CD4-positive, CD25-positive, alpha-beta regulatory T cell (primary cell): ENCODE measurements around the gene STMND1. TPM values are rescaled to one million over a fixed set of nuclear protein-coding genes. Genes with fewer than 3 reads are reported as not detected.

ENCODE experiments used
- ATAC-seq, 2 donors: fragments of 150-1000 bp; cut with Tn5 transposase; one replicate each; pipeline ENCODE4 v1.10.0; 2021; ENCODE audit warnings: low read depth in 2 of 2, moderate number of reproducible peaks in 2 of 2, moderate library complexity in 1 of 2
- DNase-seq, 3 donors: peaks; one replicate each; pipeline versions ENCODE4 v3.0.0 to v3.0.0-alpha.2; 2012 to 2022; ENCODE audit warnings: mixed read lengths in 1 of 3
- H3K27ac ChIP-seq: one replicate; pipeline ENCODE4 v1.7.0; 2013; ENCODE audit warnings: mild to moderate bottlenecking, low read length; ENCODE audit not compliant: insufficient read depth, poor library complexity, severe bottlenecking
- H3K27me3 ChIP-seq: one replicate; pipeline ENCODE4 v1.7.0; 2013; ENCODE audit warnings: low read length; ENCODE audit not compliant: control insufficient read depth, insufficient read depth
- H3K36me3 ChIP-seq: one replicate; pipeline ENCODE4 v1.7.0; 2013; ENCODE audit warnings: mild to moderate bottlenecking, low read length, moderate library complexity; ENCODE audit not compliant: control insufficient read depth, insufficient read depth
- H3K4me1 ChIP-seq: 2 replicates; pipeline ENCODE4 v1.7.0; 2013; ENCODE audit warnings: mild to moderate bottlenecking, low read length; ENCODE audit not compliant: insufficient read depth, control insufficient read depth, poor library complexity, severe bottlenecking
- H3K4me3 ChIP-seq: one replicate; pipeline ENCODE4 v1.7.0; 2013; ENCODE audit warnings: low read depth, mild to moderate bottlenecking, low read length, moderate library complexity
- H3K9me3 ChIP-seq, 2 experiments: 1 replicate in 1 of 2; 2 replicates in 1 of 2; pipeline ENCODE4 v1.7.0; 2013; ENCODE audit warnings: low read length in 2 of 2, mild to moderate bottlenecking in 1 of 2, moderate library complexity in 1 of 2; ENCODE audit not compliant: control insufficient read depth in 2 of 2
- H3K27ac Mint-ChIP-seq, 3 donors: one replicate each; pipeline ENCODE4 v1.8.0; 2020 to 2022; ENCODE audit warnings: mild to moderate bottlenecking in 3 of 3, mixed read lengths in 3 of 3, moderate library complexity in 2 of 3
- H3K27me3 Mint-ChIP-seq: one replicate; pipeline ENCODE4 v1.8.0; 2022; ENCODE audit warnings: mild to moderate bottlenecking, mixed read lengths
- H3K36me3 Mint-ChIP-seq: one replicate; pipeline ENCODE4 v1.8.0; 2020; ENCODE audit warnings: mixed read lengths
- H3K4me1 Mint-ChIP-seq, 4 donors: one replicate each; pipeline ENCODE4 v1.8.0; 2020 to 2022; ENCODE audit warnings: mixed read lengths in 4 of 4, mild to moderate bottlenecking in 1 of 4
- H3K4me3 Mint-ChIP-seq, 4 donors: one replicate each; pipeline ENCODE4 v1.8.0; 2020 to 2022; ENCODE audit warnings: mild to moderate bottlenecking in 4 of 4, mixed read lengths in 4 of 4, moderate library complexity in 3 of 4
- H3K9me3 Mint-ChIP-seq, 7 donors: one replicate each; pipeline ENCODE4 v1.8.0; 2020 to 2022; ENCODE audit warnings: mixed read lengths in 7 of 7, mild to moderate bottlenecking in 3 of 7, moderate library complexity in 2 of 7
- polyA plus RNA-seq, 4 donors: library from polyadenylated mRNA; unstranded; fragments of 300-500 nt; fragmentation: Illumina TruSeq; gene quantifications; one replicate each; pipeline ENCODE4 v1.2.3, GENCODE V29; 2021
- total RNA-seq: library from RNA; stranded (reverse); gene quantifications from one replicate; pipeline ENCODE4 v1.2.3, GENCODE V29; 2022

Gene STMND1
- total and polyA plus RNA-seq, 5 donors from 2014 or later: not detected

GRCh38 chr6:17165383-17165782 is 63.5 kb downstream of the STMND1 start:
- Mint-ChIP-seq H3K36me3 (no peaks in the 10 kb centered on the region), H3K9me3 (peaks cover 0 to 3% (median 0%) of the 10 kb centered on the region in 7 donors), H3K27ac (no peak overlapping the region), H3K4me3 (peak overlapping the region in 1 of 4 donors; percentile 10), H3K27me3 (peaks cover 20% of the 10 kb centered on the region), H3K4me1 (no peaks in the 10 kb centered on the region)
- no peak for DNase-seq
- Histone ChIP-seq H3K27ac (no peak overlapping the region), H3K4me1 (no peaks in the 10 kb centered on the region), H3K27me3 (peaks cover 4% of the 10 kb centered on the region), H3K36me3 (no peaks in the 10 kb centered on the region), H3K9me3 (no peaks in the 10 kb centered on the region), H3K4me3 (no peak overlapping the region)
- ATAC-seq: no peak

GRCh38 chr6:17167327-17167979 is 65.6 kb downstream of the STMND1 start:
- Histone ChIP-seq H3K9me3 (no peaks in the 10 kb centered on the region), H3K27me3 (no peaks in the 10 kb centered on the region), H3K4me3 (no peak overlapping the region), H3K4me1 (no peaks in the 10 kb centered on the region), H3K27ac (no peak overlapping the region), H3K36me3 (no peaks in the 10 kb centered on the region)
- peaks cover 5% of the 10 kb centered on the region for H3K27me3 Mint-ChIP-seq
- no peak overlapping the region for H3K4me3 Mint-ChIP-seq
- no peak overlapping the region for H3K27ac Mint-ChIP-seq
- H3K36me3 Mint-ChIP-seq: no peaks in the 10 kb centered on the region
- DNase-seq (no peak), ATAC-seq (no peak)
- no peaks in the 10 kb centered on the region for H3K4me1 Mint-ChIP-seq
- peaks cover 0 to 3% (median 0%) of the 10 kb centered on the region in 7 donors for H3K9me3 Mint-ChIP-seq

- Histone ChIP-seq H3K27ac (no peak overlapping the region), H3K4me3 (no peak overlapping the region), H3K4me1 (no peaks in the 10 kb centered on the region), H3K27me3 (no peaks in the 10 kb centered on the region), H3K9me3 (no peaks in the 10 kb centered on the region), H3K36me3 (no peaks in the 10 kb centered on the region)
- Mint-ChIP-seq H3K27ac (no peak overlapping the region), H3K4me1 (no peaks in the 10 kb centered on the region), H3K4me3 (no peak overlapping the region), H3K9me3 (peaks cover 0 to 1% (median 0%) of the 10 kb centered on the region in 7 donors), H3K27me3 (peaks cover 5% of the 10 kb centered on the region), H3K36me3 (no peaks in the 10 kb centered on the region)
- ATAC-seq (no peak), DNase-seq (no peak)
These were observed 67.4 kb downstream of the STMND1 start for GRCh38 chr6:17169291-17169690.

DNA sequence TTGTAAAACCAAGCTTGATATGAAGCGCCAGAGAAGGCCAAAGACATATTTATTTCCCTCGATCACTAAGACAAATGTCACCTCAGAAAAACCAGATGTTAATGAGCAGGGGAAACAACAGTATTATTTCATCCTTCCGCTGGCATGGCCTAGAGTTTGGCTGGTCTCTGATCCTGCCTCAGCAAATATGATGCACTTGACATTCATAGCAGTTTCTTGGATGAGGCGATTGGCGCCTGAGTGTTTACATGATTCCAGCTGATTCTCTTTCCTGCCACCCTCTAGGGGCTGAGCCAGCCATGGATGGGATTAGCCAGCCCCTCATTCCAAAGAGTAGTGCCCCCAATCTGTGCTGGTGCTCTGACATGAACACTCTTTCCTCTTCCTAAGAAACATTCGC is 67.9 kb downstream of the STMND1 start:
- Mint-ChIP-seq H3K9me3 (peaks cover 0 to 1% (median 0%) of the 10 kb centered on the region in 7 donors), H3K27me3 (peaks cover 2% of the 10 kb centered on the region), H3K4me1 (no peaks in the 10 kb centered on the region), H3K36me3 (no peaks in the 10 kb centered on the region), H3K4me3 (no peak overlapping the region), H3K27ac (no peak overlapping the region)
- no peaks in the 10 kb centered on the region for H3K9me3 ChIP-seq
- DNase-seq (no peak), ATAC-seq (no peak)
- no peak overlapping the region for H3K4me3 ChIP-seq
- H3K36me3 ChIP-seq: no peaks in the 10 kb centered on the region
- no peak overlapping the region for H3K27ac ChIP-seq
- no peaks in the 10 kb centered on the region for H3K27me3 ChIP-seq
- no peaks in the 10 kb centered on the region for H3K4me1 ChIP-seq

DNA sequence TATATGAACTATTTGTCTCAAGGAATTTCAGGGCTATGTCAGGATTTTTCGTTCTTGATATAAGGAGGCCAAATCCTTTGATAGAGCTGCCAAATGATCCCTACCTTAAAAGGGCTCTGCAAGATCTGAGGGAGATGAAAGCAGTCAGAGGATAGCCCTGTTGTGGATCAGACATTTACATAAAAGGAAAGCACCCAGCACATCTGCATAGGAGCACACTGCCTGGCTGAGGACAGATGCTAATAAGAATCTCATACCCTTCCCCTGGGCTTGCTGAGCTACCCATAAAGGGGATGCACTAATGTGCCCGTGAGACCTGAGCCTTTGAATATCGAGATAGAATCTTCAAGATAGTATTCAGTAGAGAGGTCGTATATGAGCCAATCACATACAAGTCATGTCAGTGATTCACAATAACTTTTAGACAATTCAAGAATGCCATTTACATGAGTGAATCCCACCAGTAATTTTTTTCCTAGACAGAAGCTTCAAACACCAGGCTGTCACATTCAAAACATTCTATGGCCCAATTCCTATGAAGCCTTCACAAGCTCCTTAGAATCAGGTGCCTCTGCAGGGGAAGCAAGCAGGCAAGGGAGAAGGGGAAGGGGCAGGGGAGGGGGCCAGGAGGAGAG is 71.1 kb downstream of the STMND1 start:
- ATAC-seq: no peak
- Histone ChIP-seq H3K36me3 (no peaks in the 10 kb centered on the region), H3K4me3 (no peak overlapping the region), H3K4me1 (no peaks in the 10 kb centered on the region), H3K27ac (no peak overlapping the region), H3K27me3 (no peaks in the 10 kb centered on the region), H3K9me3 (no peaks in the 10 kb centered on the region)
- no peaks in the 10 kb centered on the region for H3K4me1 Mint-ChIP-seq
- DNase-seq: no peak
- H3K27ac Mint-ChIP-seq: no peak overlapping the region
- H3K36me3 Mint-ChIP-seq: no peaks in the 10 kb centered on the region
- H3K9me3 Mint-ChIP-seq: peaks cover 0 to 1% (median 0%) of the 10 kb centered on the region in 7 donors
- H3K27me3 Mint-ChIP-seq: no peaks in the 10 kb centered on the region
- H3K4me3 Mint-ChIP-seq: no peak overlapping the region

DNA sequence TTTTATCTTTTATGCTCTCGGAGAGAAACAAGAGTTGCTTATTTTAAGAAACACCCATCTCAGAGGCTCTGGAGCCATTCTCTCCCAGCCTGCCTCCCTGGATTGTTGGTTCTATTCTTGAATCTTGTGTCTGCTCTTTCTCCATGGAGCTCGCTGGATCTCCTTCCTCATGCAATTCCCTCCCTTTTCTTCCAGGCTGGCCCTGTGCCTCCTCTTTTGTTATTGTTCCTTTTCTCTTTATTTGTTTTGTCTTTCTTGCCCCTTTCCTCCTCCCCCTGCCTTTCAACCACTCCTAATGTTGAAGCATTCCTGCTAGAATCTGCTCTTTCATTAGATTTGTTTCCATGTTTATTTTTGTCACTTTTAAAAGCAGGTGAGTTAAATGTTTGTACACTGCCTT is 76.5 kb downstream of the STMND1 start:
- H3K27ac ChIP-seq: no peak overlapping the region
- DNase-seq (no peak), ATAC-seq (no peak)
- Mint-ChIP-seq H3K27ac (no peak overlapping the region), H3K27me3 (peaks cover 5% of the 10 kb centered on the region), H3K9me3 (peaks cover 0 to 3% (median 0%) of the 10 kb centered on the region in 7 donors), H3K4me3 (no peak overlapping the region), H3K36me3 (no peaks in the 10 kb centered on the region), H3K4me1 (no peaks in the 10 kb centered on the region)
- H3K4me3 ChIP-seq: no peak overlapping the region
- H3K36me3 ChIP-seq: no peaks in the 10 kb centered on the region
- H3K9me3 ChIP-seq: no peaks in the 10 kb centered on the region
- H3K4me1 ChIP-seq: no peaks in the 10 kb centered on the region
- H3K27me3 ChIP-seq: no peaks in the 10 kb centered on the region

- no peak for DNase-seq
- Histone ChIP-seq H3K4me3 (no peak overlapping the region), H3K9me3 (no peaks in the 10 kb centered on the region), H3K36me3 (no peaks in the 10 kb centered on the region), H3K27ac (no peak overlapping the region), H3K4me1 (no peaks in the 10 kb centered on the region), H3K27me3 (no peaks in the 10 kb centered on the region)
- no peak for ATAC-seq
- Mint-ChIP-seq H3K27me3 (peaks cover 10% of the 10 kb centered on the region), H3K36me3 (no peaks in the 10 kb centered on the region), H3K9me3 (peaks cover 0 to 3% (median 0%) of the 10 kb centered on the region in 7 donors), H3K4me1 (no peaks in the 10 kb centered on the region), H3K4me3 (no peak overlapping the region), H3K27ac (no peak overlapping the region)
These were observed 77.1 kb downstream of the STMND1 start for GRCh38 chr6:17178754-17179529.
